Memory B cell (primary cell): Measurements from ENCODE around the gene SRM.
A peak's percentile ranks its signal among the peaks of the same experiment; 100 is the strongest.
"Not testable (repeated sequence)": the region's sequence is repeated elsewhere in the genome, so short reads cannot be mapped to it uniquely, and the experiment has no call there.

Source experiments
- ATAC-seq: fragments of 150-1000 bp; cut with Tn5 transposase; 2 replicates; pipeline ENCODE4 v1.10.0; 2021; ENCODE audit warnings: low read depth, mild to moderate bottlenecking, moderate library complexity
- DNase-seq, 2 donors: peaks; one replicate each; pipeline ENCODE4 v3.0.0; 2022; ENCODE audit warnings: low spot score in 2 of 2
- H3K27ac Mint-ChIP-seq: one replicate; pipeline ENCODE4 v1.8.0; 2022; ENCODE audit warnings: mild to moderate bottlenecking, moderate library complexity, mixed read lengths
- H3K27me3 Mint-ChIP-seq: one replicate; pipeline ENCODE4 v1.8.0; 2022; ENCODE audit warnings: mixed read lengths
- H3K36me3 Mint-ChIP-seq: one replicate; pipeline ENCODE4 v1.8.0; 2022; ENCODE audit warnings: mild to moderate bottlenecking, mixed read lengths
- H3K4me1 Mint-ChIP-seq: one replicate; pipeline ENCODE4 v1.8.0; 2022; ENCODE audit warnings: mixed read lengths
- H3K4me3 Mint-ChIP-seq: one replicate; pipeline ENCODE4 v1.8.0; 2022; ENCODE audit warnings: mild to moderate bottlenecking, moderate library complexity, mixed read lengths
- H3K9me3 Mint-ChIP-seq: one replicate; pipeline ENCODE4 v1.8.0; 2022; ENCODE audit warnings: mixed read lengths

The SRM gene

DNA sequence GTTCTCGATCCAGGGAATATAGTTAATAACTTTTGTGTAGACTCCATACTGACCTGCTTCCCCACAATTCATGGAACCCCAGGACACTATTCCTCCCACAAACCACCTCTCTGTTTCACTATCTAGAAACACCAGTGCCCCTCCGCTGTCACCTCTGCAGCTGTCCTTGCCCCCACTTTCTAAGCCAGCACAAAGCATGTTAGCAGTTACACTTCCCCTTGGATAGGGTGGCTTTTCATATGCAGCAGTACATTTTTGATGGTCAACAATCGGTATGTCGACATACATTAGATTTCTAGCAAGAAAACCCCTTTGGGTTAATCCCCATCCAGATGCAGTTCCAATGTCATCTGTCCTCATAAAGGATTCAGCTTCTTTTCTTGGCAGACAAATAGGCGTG lies 32.9 kb downstream of the SRM start:
- H3K4me1 Mint-ChIP-seq = peaks cover 17% of the 10 kb centered on the region
- no peaks in the 10 kb centered on the region for H3K27me3 Mint-ChIP-seq
- H3K4me3 Mint-ChIP-seq = no peak overlapping the region
- DNase-seq = no peak
- no peak overlapping the region for H3K27ac Mint-ChIP-seq
- peaks cover 17% of the 10 kb centered on the region for H3K36me3 Mint-ChIP-seq
- no peaks in the 10 kb centered on the region for H3K9me3 Mint-ChIP-seq
- ATAC-seq = no peak

DNA sequence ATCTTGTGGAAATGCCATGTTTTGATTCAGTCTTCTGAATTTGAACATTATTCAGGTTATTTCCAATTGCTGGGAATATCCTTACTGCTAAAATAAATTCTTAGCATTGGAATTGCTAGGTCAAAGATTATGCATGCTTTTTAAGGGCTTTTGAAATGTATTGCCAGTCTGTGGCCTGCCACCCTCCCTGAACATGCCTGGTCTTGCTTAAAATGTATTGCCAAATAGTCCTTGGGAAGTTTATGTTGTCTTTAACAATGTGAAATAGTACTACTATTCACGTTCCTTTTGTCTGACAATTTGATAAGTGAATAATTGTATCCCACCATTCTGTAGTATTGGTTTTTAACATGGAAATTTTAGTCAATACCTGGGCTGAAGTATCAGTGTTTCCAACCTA lies 33.8 kb downstream of the SRM start:
- H3K4me3 Mint-ChIP-seq = no peak overlapping the region
- H3K36me3 Mint-ChIP-seq = peaks cover 18% of the 10 kb centered on the region

DNA sequence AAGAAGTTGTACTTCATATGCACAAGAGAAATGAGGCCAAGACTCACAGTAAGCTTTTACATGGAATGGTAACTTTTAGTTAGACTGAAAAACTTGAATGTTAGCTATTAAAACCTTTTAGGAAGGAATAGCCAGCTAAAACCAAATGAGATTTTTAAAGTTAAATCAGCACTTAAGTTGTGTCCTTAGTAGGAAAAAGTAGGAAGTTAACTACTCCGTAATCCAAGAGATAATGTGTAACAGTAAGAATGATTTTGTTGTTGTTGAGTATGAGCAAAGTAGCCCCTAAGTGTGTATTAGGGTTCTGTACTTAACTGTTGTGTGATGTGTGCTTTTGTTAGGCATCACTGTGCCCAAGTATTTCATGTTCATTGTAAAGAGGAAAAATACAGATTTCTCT lies 34.2 kb downstream of the SRM start:
- no peaks in the 10 kb centered on the region for H3K27me3 Mint-ChIP-seq
- H3K36me3 Mint-ChIP-seq = peaks cover 18% of the 10 kb centered on the region
- H3K9me3 Mint-ChIP-seq = no peaks in the 10 kb centered on the region
- no peak overlapping the region for H3K27ac Mint-ChIP-seq
- no peak overlapping the region for H3K4me3 Mint-ChIP-seq
- peaks cover 16% of the 10 kb centered on the region for H3K4me1 Mint-ChIP-seq
- no peak for ATAC-seq
- DNase-seq = no peak

More for the DNA sequence above, 33.8 kb downstream of the SRM start:
- Mint-ChIP-seq H3K27me3 (no peaks in the 10 kb centered on the region), H3K9me3 (no peaks in the 10 kb centered on the region), H3K27ac (no peak overlapping the region), H3K4me1 (peaks cover 18% of the 10 kb centered on the region)
- ATAC-seq (no peak), DNase-seq (no peak)

DNA sequence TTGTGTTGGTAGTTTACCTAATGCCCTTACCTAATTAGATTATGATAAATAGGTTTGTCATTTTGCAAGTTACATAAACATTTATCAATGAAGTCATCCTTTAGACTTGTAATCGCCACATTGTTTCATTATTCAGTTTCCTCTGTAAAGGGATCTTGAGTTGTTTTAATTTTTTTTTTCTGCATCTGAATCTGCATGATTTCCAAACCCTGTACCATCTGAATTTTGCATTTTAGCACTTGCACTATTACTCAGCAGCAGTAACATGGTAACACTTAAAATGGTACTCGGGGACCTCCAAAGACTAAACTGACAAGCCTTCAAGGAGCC lies 35.0 kb downstream of the SRM start:
- Mint-ChIP-seq H3K27ac (no peak overlapping the region), H3K9me3 (no peaks in the 10 kb centered on the region), H3K4me3 (no peak overlapping the region), H3K4me1 (peaks cover 16% of the 10 kb centered on the region), H3K36me3 (peaks cover 20% of the 10 kb centered on the region), H3K27me3 (no peaks in the 10 kb centered on the region)
- no peak for ATAC-seq
- no peak for DNase-seq

DNA sequence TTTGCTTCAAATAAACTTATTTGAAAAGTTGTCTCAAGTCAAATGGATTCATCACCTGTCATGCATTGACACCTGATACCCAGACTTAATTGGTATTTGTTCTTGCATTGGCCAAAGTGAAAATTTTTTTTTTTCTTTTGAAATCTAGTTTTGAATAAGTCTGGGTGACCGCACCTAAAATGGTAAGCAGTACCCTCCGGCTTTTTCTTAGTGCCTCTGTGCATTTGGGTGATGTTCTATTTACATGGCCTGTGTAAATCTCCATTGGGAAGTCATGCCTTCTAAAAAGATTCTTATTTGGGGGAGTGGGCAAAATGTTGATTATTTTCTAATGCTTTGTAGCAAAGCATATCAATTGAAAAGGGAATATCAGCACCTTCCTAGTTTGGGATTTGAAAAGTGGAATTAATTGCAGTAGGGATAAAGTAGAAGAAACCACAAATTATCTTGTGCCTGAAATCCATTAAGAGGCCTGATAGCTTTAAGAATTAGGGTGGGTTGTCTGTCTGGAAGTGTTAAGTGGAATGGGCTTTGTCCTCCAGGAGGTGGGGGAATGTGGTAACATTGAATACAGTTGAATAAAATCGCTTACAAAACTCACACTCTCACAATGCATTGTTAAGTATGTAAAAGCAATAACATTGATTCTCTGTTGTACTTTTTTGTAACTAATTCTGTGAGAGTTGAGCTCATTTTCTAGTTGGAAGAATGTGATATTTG lies 35.5 kb downstream of the SRM start:
- H3K36me3 Mint-ChIP-seq = peaks cover 20% of the 10 kb centered on the region
- peaks cover 16% of the 10 kb centered on the region for H3K4me1 Mint-ChIP-seq
- ATAC-seq (no peak), DNase-seq (no peak)
- no peaks in the 10 kb centered on the region for H3K9me3 Mint-ChIP-seq
- no peaks in the 10 kb centered on the region for H3K27me3 Mint-ChIP-seq
- H3K27ac Mint-ChIP-seq = peak overlapping the region; percentile 25
- H3K4me3 Mint-ChIP-seq = no peak overlapping the region

DNA sequence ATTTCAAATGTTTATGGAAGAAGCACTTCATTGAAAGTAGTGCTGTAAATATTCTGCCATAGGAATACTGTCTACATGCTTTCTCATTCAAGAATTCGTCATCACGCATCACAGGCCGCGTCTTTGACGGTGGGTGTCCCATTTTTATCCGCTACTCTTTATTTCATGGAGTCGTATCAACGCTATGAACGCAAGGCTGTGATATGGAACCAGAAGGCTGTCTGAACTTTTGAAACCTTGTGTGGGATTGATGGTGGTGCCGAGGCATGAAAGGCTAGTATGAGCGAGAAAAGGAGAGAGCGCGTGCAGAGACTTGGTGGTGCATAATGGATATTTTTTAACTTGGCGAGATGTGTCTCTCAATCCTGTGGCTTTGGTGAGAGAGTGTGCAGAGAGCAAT lies 36.6 kb downstream of the SRM start:
- peaks cover 26% of the 10 kb centered on the region for H3K36me3 Mint-ChIP-seq
- ATAC-seq = no peak
- peaks cover 18% of the 10 kb centered on the region for H3K4me1 Mint-ChIP-seq
- DNase-seq = no peak
- H3K27me3 Mint-ChIP-seq = no peaks in the 10 kb centered on the region
- no peak overlapping the region for H3K4me3 Mint-ChIP-seq
- H3K27ac Mint-ChIP-seq = no peak overlapping the region
- no peaks in the 10 kb centered on the region for H3K9me3 Mint-ChIP-seq

DNA sequence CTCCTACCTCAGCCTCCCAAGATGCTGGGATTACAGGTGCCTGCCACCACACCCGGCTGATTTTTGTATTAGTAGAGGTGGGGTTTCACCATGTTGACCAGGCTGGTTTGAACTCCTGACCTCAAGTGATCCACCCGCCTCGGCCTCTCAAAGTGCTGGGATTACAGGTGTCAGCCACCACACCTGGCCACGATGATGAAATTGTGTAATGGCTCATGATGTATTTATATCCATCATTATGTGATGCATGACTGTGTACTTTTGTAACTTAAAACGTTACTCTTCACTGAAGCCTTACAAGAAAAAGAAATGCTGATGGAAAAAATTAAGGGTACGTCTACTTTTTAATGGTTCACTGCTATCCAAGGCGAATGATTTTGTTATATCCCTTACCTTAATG lies 39.8 kb downstream of the SRM start:
- ATAC-seq (no peak), DNase-seq (no peak)
- no peaks in the 10 kb centered on the region for H3K27me3 Mint-ChIP-seq
- H3K4me3 Mint-ChIP-seq = no peak overlapping the region
- H3K4me1 Mint-ChIP-seq = peaks cover 21% of the 10 kb centered on the region
- peaks cover 25% of the 10 kb centered on the region for H3K36me3 Mint-ChIP-seq
- no peak overlapping the region for H3K27ac Mint-ChIP-seq
- H3K9me3 Mint-ChIP-seq = no peaks in the 10 kb centered on the region

DNA sequence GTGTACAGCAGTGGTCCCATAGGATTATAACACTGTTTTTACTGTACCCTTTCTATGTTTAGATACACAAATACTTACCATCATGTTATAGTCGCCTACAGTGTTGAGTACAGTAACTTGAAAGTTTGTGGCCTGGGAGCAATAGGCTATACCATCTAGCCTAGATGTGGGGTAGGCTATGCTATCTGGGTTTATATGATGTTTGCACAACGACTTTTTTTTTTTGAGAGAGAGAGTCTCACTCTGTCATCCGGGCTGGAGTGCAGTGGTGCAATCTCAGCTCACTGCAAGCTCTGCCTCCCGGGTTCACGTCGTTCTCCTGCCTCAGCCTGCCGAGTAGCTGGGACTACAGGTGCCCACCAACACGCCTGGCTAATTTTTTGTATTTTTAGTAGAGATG lies 40.5 kb downstream of the SRM start:
- H3K9me3 Mint-ChIP-seq, H3K4me3 Mint-ChIP-seq, DNase-seq, ATAC-seq, H3K27me3 Mint-ChIP-seq, H3K27ac Mint-ChIP-seq: not testable (repeated sequence)
- Mint-ChIP-seq H3K4me1 (peaks cover 23% of the 10 kb centered on the region), H3K36me3 (peaks cover 28% of the 10 kb centered on the region)

DNA sequence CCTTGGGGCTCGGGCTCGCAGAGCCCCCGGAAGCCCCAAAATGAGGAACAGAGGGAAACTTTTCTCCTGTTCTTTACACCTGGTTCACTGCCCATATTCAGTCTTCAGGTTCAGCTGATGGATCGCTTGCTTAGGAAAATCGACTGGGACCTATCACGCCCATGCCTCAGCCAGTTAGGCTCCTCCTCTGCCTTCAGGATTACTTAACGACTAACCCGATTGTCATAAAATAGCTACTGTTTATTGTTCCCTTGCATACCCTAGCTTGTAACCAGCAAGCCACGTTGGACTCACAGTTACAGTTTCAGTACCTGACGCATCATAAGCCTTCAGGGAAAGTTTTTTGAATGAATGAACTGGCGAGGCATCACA lies 46.7 kb downstream of the SRM start:
- Mint-ChIP-seq H3K4me3 (peak overlapping the region; percentile 91), H3K27me3 (no peaks in the 10 kb centered on the region), H3K4me1 (peaks cover 17% of the 10 kb centered on the region), H3K9me3 (no peaks in the 10 kb centered on the region), H3K27ac (peak overlapping the region; percentile 99), H3K36me3 (peaks cover 9% of the 10 kb centered on the region)
- no peak for ATAC-seq
- DNase-seq = no peak

DNA sequence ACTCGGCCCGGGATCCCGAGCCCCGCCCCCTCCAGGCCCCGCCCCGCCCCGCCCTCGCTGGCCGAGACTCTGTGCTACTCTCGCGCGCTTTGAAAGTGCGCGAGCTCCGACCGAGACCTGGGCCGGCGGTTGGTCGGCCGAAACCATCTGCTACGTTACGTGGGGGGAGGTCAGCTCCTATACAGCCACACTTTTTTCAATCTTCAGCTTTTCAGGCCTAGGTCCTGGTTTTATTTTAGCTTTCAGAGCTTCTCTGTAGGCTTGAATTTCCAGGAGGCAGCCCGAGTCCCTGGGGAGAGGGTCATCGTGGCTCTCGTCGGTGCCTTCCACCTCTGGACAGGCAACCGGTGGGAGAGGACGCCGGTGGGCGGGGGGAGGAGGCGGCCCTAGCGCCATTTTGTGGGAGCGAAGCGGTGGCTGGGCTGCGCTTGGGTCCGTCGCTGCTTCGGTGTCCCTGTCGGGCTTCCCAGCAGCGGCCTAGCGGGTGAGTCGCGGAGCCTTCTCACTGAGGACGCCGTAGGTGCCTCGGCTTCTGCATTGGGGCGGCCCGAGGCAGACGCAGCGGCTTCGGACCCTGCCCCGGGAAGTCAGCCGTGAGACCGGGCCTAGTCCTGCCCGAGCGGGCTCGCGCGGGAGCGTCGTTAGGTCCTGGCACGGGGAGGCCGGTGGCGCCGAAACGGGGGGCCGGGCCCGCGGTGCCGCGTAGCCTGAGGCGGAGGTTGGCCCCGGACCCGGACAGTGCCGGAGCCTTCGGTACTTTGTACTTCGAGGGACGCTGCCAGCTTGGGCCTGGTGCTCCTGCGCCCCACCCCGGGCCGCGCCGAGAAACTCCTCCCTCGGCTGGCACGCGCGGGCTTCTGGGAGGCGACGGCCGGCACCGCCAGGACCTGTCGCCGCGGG lies 47.3 kb downstream of the SRM start, which contains the start of gene TARDBP:
TARDBP (plus strand) TSS at position 395 of the 900 bp plus-strand sequence. CDS start 1,074 bp downstream, outside the sequence.
- Mint-ChIP-seq H3K36me3 (peaks cover 9% of the 10 kb centered on the region), H3K27ac (peak within 1 kb of the TSS; percentile 99), H3K9me3 (no peaks in the 10 kb centered on the region), H3K4me1 (peaks cover 17% of the 10 kb centered on the region), H3K27me3 (no peaks in the 10 kb centered on the region), H3K4me3 (peak within 1 kb of the TSS; percentile 91)
- ATAC-seq = peak; percentile 83
- peak; percentile 90 to 94 for DNase-seq
